Activated naive CD4-positive, alpha-beta T cell treated with anti-CD3 and anti-CD28 coated beads for 36 hours (primary cell): ENCODE measurements around the gene ACSF2. TPM values are rescaled to one million over a fixed set of nuclear protein-coding genes. Genes with fewer than 3 reads are reported as not detected.

Source experiments
- CTCF ChIA-PET: fragments of 350-600 bp; sonication (Branson Sonifier 250); formaldehyde crosslinking; loops from one replicate; lab custom pipeline; 2021; ENCODE audit warnings: antibody characterized with exemption; lab: Charles Lee
- DNase-seq: peaks from one replicate; pipeline ENCODE4 v3.0.0-alpha.2; 2020
- H3K27ac Mint-ChIP-seq: one replicate; pipeline ENCODE4 v1.8.0; 2021; ENCODE audit warnings: mild to moderate bottlenecking, mixed read lengths
- H3K27me3 Mint-ChIP-seq: one replicate; pipeline ENCODE4 v1.8.0; 2021; ENCODE audit warnings: low read depth, mixed read lengths
- H3K36me3 Mint-ChIP-seq: one replicate; pipeline ENCODE4 v1.8.0; 2021; ENCODE audit warnings: low read depth, mixed read lengths
- H3K4me1 Mint-ChIP-seq: one replicate; pipeline ENCODE4 v1.8.0; 2021; ENCODE audit warnings: low read depth, mixed read lengths
- H3K4me3 Mint-ChIP-seq: one replicate; pipeline ENCODE4 v1.8.0; 2021; ENCODE audit warnings: mild to moderate bottlenecking, moderate library complexity, mixed read lengths
- H3K9me3 Mint-ChIP-seq: one replicate; pipeline ENCODE4 v1.8.0; 2021; ENCODE audit warnings: mixed read lengths
- intact Hi-C: fragments of 100-400 bp; cut with micrococcal nuclease; formaldehyde crosslinking; loops from one replicate; pipeline ENCODE4 v1.15.1; 2023
- total RNA-seq, 2 experiments: library from RNA; stranded (reverse); gene quantifications; one replicate each; pipeline ENCODE4 v1.2.3, GENCODE V29; 2021

Gene ACSF2
- total RNA-seq, 2 experiments from 2014 or later, result 19.7 to 20.7 TPM

DNA sequence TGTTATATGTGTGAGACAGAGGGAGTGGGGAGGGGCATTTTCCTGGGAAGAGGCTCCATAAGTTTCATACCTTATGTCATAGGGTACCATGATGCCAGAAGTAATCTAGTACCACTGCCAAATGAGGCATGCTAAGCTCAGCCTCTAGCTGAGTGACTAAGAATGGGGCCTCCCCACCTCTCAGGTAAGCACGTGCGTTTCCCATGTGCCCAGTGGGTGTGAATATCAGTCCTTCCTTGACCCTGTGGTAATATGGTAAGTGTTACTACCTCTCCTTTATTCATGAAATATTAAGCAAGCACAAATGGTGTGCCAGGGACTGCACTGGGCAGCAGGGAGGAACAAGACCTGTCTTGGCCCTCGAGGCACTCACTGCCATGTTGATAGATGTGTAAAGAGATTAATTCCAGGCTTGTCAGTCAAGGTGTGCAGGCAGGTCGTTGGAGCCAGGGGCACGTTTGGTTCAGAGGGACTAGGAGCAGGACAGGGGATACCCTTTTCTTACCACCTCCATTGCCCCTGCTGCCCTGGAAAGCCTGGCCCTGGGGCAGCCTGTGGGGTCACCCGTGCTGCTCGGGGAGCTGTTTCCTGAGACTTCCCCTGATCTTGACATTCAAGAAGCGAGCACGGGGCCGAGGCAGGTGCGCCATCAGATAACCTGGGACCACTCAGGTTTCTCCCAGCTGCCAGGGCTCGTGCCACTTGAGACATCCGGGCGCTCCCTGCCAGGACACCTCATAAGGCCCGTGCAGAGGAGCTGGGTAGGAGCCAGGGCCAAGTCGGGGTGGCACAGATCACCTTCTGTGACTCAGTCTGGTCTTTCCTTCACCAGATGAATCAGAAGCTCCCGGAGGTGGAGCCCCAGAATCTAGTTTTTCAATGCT is 61.4 kb downstream of the ACSF2 start:
- intact Hi-C loops, result loop anchor here (1.0 kb wide), 1 partner anchor 24 kb away; no protein-coding TSS in a partner anchor

DNA sequence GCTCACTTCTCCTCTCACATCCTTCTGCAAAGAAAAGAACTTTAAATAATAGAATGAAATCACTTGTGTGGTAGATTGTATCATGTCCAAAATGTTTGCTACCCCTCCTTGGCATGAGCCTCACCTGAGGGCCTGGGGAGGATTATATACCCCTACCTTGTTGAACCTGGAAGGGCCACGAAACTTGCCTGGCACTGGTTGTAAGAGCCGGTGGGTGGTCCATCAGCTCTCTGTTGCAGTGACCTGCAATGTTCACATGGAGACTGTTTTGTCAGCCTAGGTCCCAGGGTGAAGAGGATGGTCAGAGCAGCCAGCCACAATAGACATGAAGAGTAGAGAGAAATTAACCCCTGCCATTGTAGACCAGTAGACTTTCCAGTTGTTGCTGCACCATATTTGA is 62.9 kb downstream of the ACSF2 start:
- DNase-seq, result no peak
- no peaks in the 10 kb centered on the region for H3K9me3 Mint-ChIP-seq
- CTCF ChIA-PET, result interaction anchor here (0.7 kb wide), 1 partner anchor 15 kb away, joined by 3 read pairs; no protein-coding TSS in a partner anchor
- H3K27ac Mint-ChIP-seq, result no peak overlapping the region
- H3K4me3 Mint-ChIP-seq, result no peak overlapping the region
- H3K36me3 Mint-ChIP-seq, result peaks cover 6% of the 10 kb centered on the region
- no peaks in the 10 kb centered on the region for H3K27me3 Mint-ChIP-seq
- H3K4me1 Mint-ChIP-seq, result peaks cover 8% of the 10 kb centered on the region
- intact Hi-C loops, result no loop called here

More for the DNA sequence above, 61.4 kb downstream of the ACSF2 start:
- DNase-seq, result peak; percentile 36
- CTCF ChIA-PET, result interaction anchor here (1.0 to 1.3 kb wide), 2 partner anchors 13 to 136 kb away, joined by 3 to 5 read pairs; no protein-coding TSS in a partner anchor
- no peaks in the 10 kb centered on the region for H3K9me3 Mint-ChIP-seq
- peaks cover 8% of the 10 kb centered on the region for H3K4me1 Mint-ChIP-seq
- H3K27me3 Mint-ChIP-seq, result no peaks in the 10 kb centered on the region
- H3K27ac Mint-ChIP-seq, result peak overlapping the region; percentile 61
- peaks cover 14% of the 10 kb centered on the region for H3K36me3 Mint-ChIP-seq
- H3K4me3 Mint-ChIP-seq, result no peak overlapping the region

GRCh38 chr17:50491505-50491904 is 65.5 kb downstream of the ACSF2 start:
- intact Hi-C loops, result no loop called here
- H3K36me3 Mint-ChIP-seq, result peaks cover 2% of the 10 kb centered on the region
- CTCF ChIA-PET, result no interaction called here

DNA sequence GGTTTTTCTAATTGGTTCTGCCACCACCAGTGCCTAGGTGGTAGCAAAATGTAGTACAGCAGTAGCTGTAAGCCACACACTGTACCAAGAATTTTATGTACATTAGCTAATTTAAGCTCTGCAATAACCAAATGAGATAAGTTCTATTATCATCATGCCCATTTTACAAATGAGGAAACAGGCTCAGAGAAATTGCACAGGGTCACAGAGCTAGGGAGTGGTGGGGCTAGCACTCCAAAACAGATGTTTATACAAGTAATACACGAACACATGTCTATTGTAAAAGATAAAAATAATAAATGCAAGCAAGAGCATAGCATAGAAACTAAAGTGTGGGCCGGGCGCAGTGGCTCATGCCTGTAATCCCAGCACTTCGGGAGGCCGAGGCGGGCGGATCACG is 66.2 kb downstream of the ACSF2 start:
- intact Hi-C loops, result no loop called here
- no peak for DNase-seq
- H3K27me3 Mint-ChIP-seq, result no peaks in the 10 kb centered on the region
- peaks cover 8% of the 10 kb centered on the region for H3K4me1 Mint-ChIP-seq
- peaks cover 2% of the 10 kb centered on the region for H3K36me3 Mint-ChIP-seq
- H3K4me3 Mint-ChIP-seq, result no peak overlapping the region
- no peak overlapping the region for H3K27ac Mint-ChIP-seq
- no peaks in the 10 kb centered on the region for H3K9me3 Mint-ChIP-seq
- CTCF ChIA-PET, result interaction anchor here (0.5 to 1.8 kb wide), 2 partner anchors 9 kb away, joined by 3 to 5 read pairs; no protein-coding TSS in a partner anchor

More at GRCh38 chr17:50491505-50491904, 65.5 kb downstream of the ACSF2 start:
- Mint-ChIP-seq H3K9me3 (no peaks in the 10 kb centered on the region), H3K27ac (no peak overlapping the region), H3K4me1 (peaks cover 8% of the 10 kb centered on the region), H3K27me3 (no peaks in the 10 kb centered on the region), H3K4me3 (no peak overlapping the region)
- no peak for DNase-seq

GRCh38 chr17:50493744-50494143 is 67.7 kb downstream of the ACSF2 start:
- no peak overlapping the region for H3K4me3 Mint-ChIP-seq
- H3K36me3 Mint-ChIP-seq, result no peaks in the 10 kb centered on the region
- H3K27ac Mint-ChIP-seq, result no peak overlapping the region
- H3K4me1 Mint-ChIP-seq, result no peaks in the 10 kb centered on the region
- no peak for DNase-seq
- CTCF ChIA-PET, result interaction anchor here (0.6 to 1.4 kb wide), 3 partner anchors 10 to 142 kb away, joined by 3 to 4 read pairs (median 3); partner anchors contain the start of gene RSAD1
- intact Hi-C loops, result no loop called here
- H3K9me3 Mint-ChIP-seq, result no peaks in the 10 kb centered on the region
- no peaks in the 10 kb centered on the region for H3K27me3 Mint-ChIP-seq

DNA sequence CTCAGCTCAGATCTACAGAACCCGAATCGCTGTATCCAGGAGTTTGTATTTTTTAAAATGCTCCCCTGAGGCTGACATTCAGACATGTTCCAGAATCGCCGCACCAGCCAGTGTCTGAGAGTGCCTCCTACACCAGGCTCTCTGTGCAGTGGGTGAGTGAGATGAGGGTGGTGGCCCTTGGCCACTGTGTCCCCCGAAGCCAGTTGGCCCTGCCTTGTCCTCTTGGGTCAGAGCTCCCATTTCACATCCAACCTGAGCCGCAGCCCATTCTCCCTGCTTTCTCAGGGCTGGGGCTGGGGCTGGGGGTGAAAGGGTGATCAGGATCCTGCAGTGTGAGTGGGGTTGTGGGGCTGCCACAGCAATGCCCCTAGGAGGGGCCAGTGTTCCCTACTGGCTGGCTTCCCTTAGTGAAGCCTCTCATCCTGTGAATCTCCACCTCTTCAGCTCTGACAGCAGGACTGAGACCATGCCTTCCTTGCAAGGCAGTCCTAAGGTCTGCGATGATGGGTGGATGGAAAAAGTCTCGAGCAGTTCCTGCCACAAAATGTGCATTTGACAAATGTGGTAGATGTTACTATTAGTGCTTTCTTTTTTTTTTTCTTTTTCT is 69.3 kb downstream of the ACSF2 start:
- Mint-ChIP-seq H3K4me3 (no peak overlapping the region), H3K4me1 (no peaks in the 10 kb centered on the region), H3K36me3 (no peaks in the 10 kb centered on the region), H3K27ac (no peak overlapping the region), H3K9me3 (no peaks in the 10 kb centered on the region), H3K27me3 (no peaks in the 10 kb centered on the region)
- DNase-seq, result no peak
- CTCF ChIA-PET, result interaction anchor here (0.6 kb wide), 1 partner anchor 78 kb away, joined by 5 read pairs; no protein-coding TSS in a partner anchor
- intact Hi-C loops, result no loop called here

DNA sequence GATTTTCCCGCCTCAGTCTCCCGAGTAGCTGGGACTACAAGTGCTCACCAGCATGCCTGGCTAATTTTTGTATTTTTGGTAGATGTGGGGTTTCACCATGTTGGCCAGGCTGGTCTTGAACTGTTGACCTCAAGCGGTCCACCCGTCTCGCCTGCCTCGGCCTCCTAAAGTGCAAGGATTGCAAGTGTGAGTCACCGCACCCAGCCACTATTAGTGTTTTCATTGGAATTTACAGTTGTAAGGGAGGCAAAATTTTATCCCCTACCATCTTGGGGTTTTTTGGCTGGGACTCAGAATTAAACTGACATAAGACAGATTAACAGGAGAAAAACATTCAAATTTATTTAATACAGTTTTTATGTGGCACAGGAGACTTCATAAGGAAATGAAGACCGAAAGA is 69.9 kb downstream of the ACSF2 start:
- CTCF ChIA-PET, result interaction anchor here (0.6 kb wide), 1 partner anchor 78 kb away, joined by 5 read pairs; no protein-coding TSS in a partner anchor

GRCh38 chr17:50498021-50498874 is 72.2 kb downstream of the ACSF2 start:
- Mint-ChIP-seq H3K27me3 (no peaks in the 10 kb centered on the region), H3K4me1 (peaks cover 1% of the 10 kb centered on the region), H3K9me3 (no peaks in the 10 kb centered on the region), H3K4me3 (no peak overlapping the region), H3K27ac (no peak overlapping the region), H3K36me3 (no peaks in the 10 kb centered on the region)
- DNase-seq, result no peak
- intact Hi-C loops, result no loop called here
- CTCF ChIA-PET, result interaction anchor here (1.1 kb wide), 2 partner anchors 13 to 19 kb away, joined by 3 to 7 read pairs; no protein-coding TSS in a partner anchor

More for the DNA sequence above, 69.9 kb downstream of the ACSF2 start:
- intact Hi-C loops, result no loop called here
- no peak overlapping the region for H3K4me3 Mint-ChIP-seq
- DNase-seq, result no peak
- no peaks in the 10 kb centered on the region for H3K9me3 Mint-ChIP-seq
- H3K4me1 Mint-ChIP-seq, result no peaks in the 10 kb centered on the region
- no peak overlapping the region for H3K27ac Mint-ChIP-seq
- no peaks in the 10 kb centered on the region for H3K27me3 Mint-ChIP-seq
- no peaks in the 10 kb centered on the region for H3K36me3 Mint-ChIP-seq

DNA sequence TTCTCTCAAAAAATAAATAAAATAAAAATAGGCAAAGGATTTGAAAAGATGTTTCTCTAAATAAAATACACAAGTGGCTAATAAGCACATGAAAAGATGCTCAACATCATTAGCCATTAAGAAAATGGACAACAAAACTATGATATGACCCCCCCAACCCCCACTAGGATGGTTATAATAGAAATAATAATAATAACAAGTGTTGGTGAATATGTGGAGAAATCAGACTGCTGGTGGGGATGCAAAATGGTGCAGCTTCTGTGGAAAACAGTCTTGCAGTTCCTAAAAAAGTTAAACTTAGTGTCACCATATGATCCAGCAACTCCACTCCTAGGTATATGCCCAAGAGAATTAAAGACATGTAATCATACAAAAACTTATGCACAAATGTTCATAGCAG is 73.3 kb downstream of the ACSF2 start:
- H3K27me3 Mint-ChIP-seq, result no peaks in the 10 kb centered on the region
- peaks cover 8% of the 10 kb centered on the region for H3K4me1 Mint-ChIP-seq
- intact Hi-C loops, result no loop called here
- H3K27ac Mint-ChIP-seq, result no peak overlapping the region
- no peaks in the 10 kb centered on the region for H3K9me3 Mint-ChIP-seq
- CTCF ChIA-PET, result interaction anchor here (1.1 kb wide), 1 partner anchor 12 kb away, joined by 3 read pairs; no protein-coding TSS in a partner anchor
- no peak for DNase-seq
- H3K36me3 Mint-ChIP-seq, result no peaks in the 10 kb centered on the region
- no peak overlapping the region for H3K4me3 Mint-ChIP-seq

DNA sequence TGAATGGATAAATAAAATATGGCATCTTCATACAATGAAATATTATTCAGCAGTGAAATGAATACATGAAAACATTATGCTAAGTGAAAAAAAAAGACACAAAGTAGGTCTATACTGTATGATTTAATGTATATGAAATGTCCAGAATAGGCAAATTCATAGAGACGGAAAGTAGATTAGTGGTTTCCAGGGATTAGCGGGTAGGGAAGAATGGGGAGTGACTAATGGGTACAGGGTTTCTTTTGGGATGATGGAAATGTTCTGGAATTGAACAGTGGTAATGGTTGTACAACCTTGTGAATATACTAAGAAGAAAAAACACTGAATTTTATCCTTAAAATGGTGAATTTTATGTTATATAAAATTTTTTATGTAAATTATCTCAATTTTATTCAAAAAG is 73.7 kb downstream of the ACSF2 start:
- CTCF ChIA-PET, result interaction anchor here (1.0 kb wide), 1 partner anchor 63 kb away, joined by 3 read pairs; no protein-coding TSS in a partner anchor
- Mint-ChIP-seq H3K9me3 (no peaks in the 10 kb centered on the region), H3K4me3 (no peak overlapping the region), H3K36me3 (no peaks in the 10 kb centered on the region), H3K27ac (no peak overlapping the region), H3K27me3 (no peaks in the 10 kb centered on the region), H3K4me1 (peaks cover 12% of the 10 kb centered on the region)
- DNase-seq, result no peak
- intact Hi-C loops, result no loop called here

GRCh38 chr17:50501054-50501453 is 75.0 kb downstream of the ACSF2 start:
- Mint-ChIP-seq H3K9me3 (no peaks in the 10 kb centered on the region), H3K36me3 (no peaks in the 10 kb centered on the region), H3K4me1 (peaks cover 14% of the 10 kb centered on the region), H3K27me3 (no peaks in the 10 kb centered on the region), H3K27ac (no peak overlapping the region), H3K4me3 (no peak overlapping the region)
- peak; percentile 68 for DNase-seq
- CTCF ChIA-PET, result interaction anchor here (0.6 to 2.8 kb wide), 14 partner anchors 8 to 334 kb away, joined by 3 to 14 read pairs (median 4); partner anchors contain the start of genes RSAD1 and WFIKKN2
- intact Hi-C loops, result loop anchor here (1.0 kb wide), 1 partner anchor 19 kb away; no protein-coding TSS in a partner anchor
